HepG2 (cell line): ENCODE results near the gene SUPT20HL2. TPM values are rescaled to one million over a fixed set of nuclear protein-coding genes. Genes with fewer than 3 reads are reported as not detected.

Source experiments
- ATAC-seq: fragments of 200-7000 bp; cut with Tn5 transposase; 3 replicates; pipeline ENCODE4 v1.9.1; 2020; ENCODE audit warnings: mild to moderate bottlenecking, moderate library complexity
- BruUV-seq: library from RNA; stranded (reverse); fragments of 400-500 nt; replicated peaks from 2 replicates; lab custom pipeline; 2021; lab: Mats Ljungman, UMichigan
- CTCF ChIA-PET: fragments of 300-600 bp; formaldehyde crosslinking; extraction: SDS; loops from one replicate; lab custom pipeline; 2021; ENCODE audit warnings: low total read pairs, inconsistent platforms, low intra/inter-chr PET ratio; lab: Yijun Ruan, JAX
- POLR2A ChIA-PET: fragments of 350-600 bp; sonication (Branson Sonifier 250); formaldehyde crosslinking; loops from one replicate; lab custom pipeline; 2020; ENCODE audit warnings: antibody characterized with exemption, inconsistent platforms; lab: Yijun Ruan, JAX
- DNase-seq: peaks from one replicate; pipeline ENCODE4 v3.0.0-alpha.2; 2015; ENCODE audit warnings: low spot score
- FAIRE-seq: peaks from 3 replicates; lab custom pipeline; 2011; peaks lifted over from hg19 to GRCh38; lab: Jason Lieb, UNC
- H2AFZ ChIP-seq: one replicate; pipeline ENCODE4 v1.6.1; 2011; ENCODE audit warnings: low read length, inconsistent platforms
- H3K27ac ChIP-seq: fragments of 300-600 bp; 3 replicates; pipeline ENCODE4 v1.8.0; 2011; ENCODE audit warnings: mixed run types, mild to moderate bottlenecking, mixed read lengths, low read length, inconsistent platforms; ENCODE audit not compliant: insufficient read depth; ENCODE audit errors: extremely low read length
- H3K27me3 ChIP-seq, 2 experiments: fragments of 200-600 bp in 1 of 2; 2 replicates in 1 of 2; 3 replicates in 1 of 2; pipeline versions ENCODE4 v1.6.0 to v1.8.0; 2011; ENCODE audit warnings: low read length in 2 of 2, mild to moderate bottlenecking in 2 of 2, moderate library complexity in 2 of 2, inconsistent platforms in 1 of 2; ENCODE audit not compliant: insufficient read depth in 2 of 2, control insufficient read depth in 1 of 2
- H3K36me3 ChIP-seq, 2 experiments: fragments of 200-600 bp in 1 of 2; replicated peaks in 1 of 2; 2 replicates in 1 of 2; 3 replicates in 1 of 2; pipeline versions ENCODE4 v1.5.1 to v1.8.0; 2011; ENCODE audit warnings: low read length in 2 of 2, inconsistent platforms in 1 of 2; ENCODE audit not compliant: insufficient read depth in 2 of 2, control insufficient read depth in 1 of 2
- H3K4me1 ChIP-seq: 2 replicates; pipeline ENCODE4 v1.5.1; 2012; ENCODE audit warnings: low read length, inconsistent platforms; ENCODE audit not compliant: insufficient read depth
- H3K4me2 ChIP-seq: 2 replicates; pipeline ENCODE4 v1.6.0; 2011; ENCODE audit warnings: low read depth, low read length, inconsistent platforms
- H3K4me3 ChIP-seq, 3 experiments: fragments of 200-600 bp in 1 of 3; sonication (generic), shearing (Covaris generic) in 1 of 3; replicated peaks in 1 of 3; 2 replicates each; pipeline ENCODE4 v1.5.1; 2011 to 2016; ENCODE audit warnings: low read length in 3 of 3, inconsistent platforms in 2 of 3, low read depth in 2 of 3, mild to moderate bottlenecking in 2 of 3, control low read depth in 1 of 3, mixed read lengths in 1 of 3; ENCODE audit not compliant: insufficient read depth in 1 of 3
- H3K79me2 ChIP-seq: one replicate; pipeline ENCODE4 v1.6.1; 2011; ENCODE audit warnings: low read length, inconsistent platforms; ENCODE audit not compliant: insufficient read depth
- H3K9ac ChIP-seq: 2 replicates; pipeline ENCODE4 v1.6.0; 2011; ENCODE audit warnings: mild to moderate bottlenecking, low read depth, low read length, inconsistent platforms; ENCODE audit not compliant: insufficient read depth
- H3K9me3 ChIP-seq: 2 replicates; pipeline ENCODE4 v1.5.1; 2012; ENCODE audit warnings: mild to moderate bottlenecking, low read length
- H4K20me1 ChIP-seq: 2 replicates; pipeline ENCODE4 v1.6.0; 2011; ENCODE audit warnings: inconsistent platforms, mild to moderate bottlenecking, low read length, moderate library complexity; ENCODE audit not compliant: insufficient read depth
- EHMT2 ChIP-seq: fragments of 200-600 bp; sonication (generic); IDR thresholded peaks from 2 replicates; pipeline ENCODE4 v1.7.0; 2017; ENCODE audit warnings: antibody characterized with exemption, low read depth, low read length, borderline replicate concordance
- FOSL2 ChIP-seq: sonication (generic); formaldehyde crosslinking; IDR thresholded peaks from 2 replicates; pipeline ENCODE4 v1.4.0; 2020; ENCODE audit warnings: missing genetic modification reagents
- JUN ChIP-seq: sonication (generic); formaldehyde crosslinking; IDR thresholded peaks from 2 replicates; pipeline ENCODE4 v1.4.0; 2020; ENCODE audit warnings: mild to moderate bottlenecking, missing genetic modification reagents
- KDM3A ChIP-seq: IDR thresholded peaks from 2 replicates; pipeline ENCODE4 v1.6.1; 2018; ENCODE audit warnings: low read depth, missing compliant biosample characterization
- MEIS2 ChIP-seq: sonication (generic); formaldehyde crosslinking; IDR thresholded peaks from 2 replicates; pipeline ENCODE4 v1.9.0; 2021; ENCODE audit warnings: mild to moderate bottlenecking, missing genetic modification reagents
- PCBP1 ChIP-seq: fragments of 200-400 bp; formaldehyde crosslinking; IDR thresholded peaks from 2 replicates; pipeline ENCODE4 v1.6.1; 2017; ENCODE audit warnings: mild to moderate bottlenecking, low read depth, low read length, borderline replicate concordance
- STAG1 ChIP-seq: sonication (generic); formaldehyde crosslinking; IDR thresholded peaks from 2 replicates; pipeline ENCODE4 v1.4.0; 2020; ENCODE audit warnings: missing genetic modification reagents
- ZNF124 ChIP-seq: sonication (generic); formaldehyde crosslinking; IDR thresholded peaks from 2 replicates; pipeline ENCODE4 v1.4.0; 2020; ENCODE audit warnings: missing genetic modification reagents
- WGBS: methylation state at CpG from one replicate; pipeline ENCODE4 v1.1.6; 2017; ENCODE audit warnings: low lambda C conversion rate; 5-methylcytosine and 5-hydroxymethylcytosine counted together
- in situ Hi-C: cut with HindIII; loops from 2 replicates; pipeline ENCODE4 v1.10.0; 2017; ENCODE audit warnings: low pct_unique_long_range_greater_than_20kb; ENCODE audit not compliant: extremely low pct_ligation_motif_present
- intact Hi-C: fragments of 100-400 bp; cut with micrococcal nuclease; formaldehyde crosslinking; loops from one replicate; pipeline ENCODE4 v1.10.0; 2022; ENCODE audit not compliant: unreplicated experiment
- polyA plus RNA-seq, 8 experiments: library from polyadenylated mRNA; depleted of rRNA in 3 of 8; stranded (reverse) in 7 of 8; unstranded in 1 of 8; fragments of >200 nt; fragmentation: Illumina TruSeq in 4 of 8; extraction: Trizol in 4 of 8; gene quantifications; 2 replicates each; pipeline versions ENCODE4 v1.2.1 to v1.2.3, GENCODE V29; 2011 to 2016; ENCODE audit warnings: low read depth in 4 of 8, missing spikeins in 1 of 8, mixed read lengths in 1 of 8; ENCODE audit not compliant: insufficient read depth in 1 of 8
- total RNA-seq, 5 experiments: library from RNA; depleted of rRNA; stranded (reverse); fragments of >200 nt; fragmentation: Illumina TruSeq; extraction: Trizol; gene quantifications; 2 replicates each; pipeline ENCODE4 v1.2.3, GENCODE V29; 2016; ENCODE audit warnings: low read depth in 1 of 5
- TF ChIP-seq, protein P1 (sequence below), 2 experiments: fragments of 450-650 bp in 1 of 2; sonication (generic) in 1 of 2; formaldehyde crosslinking; IDR thresholded peaks; 2 replicates each; pipeline versions ENCODE4 v1.5.0 to v1.8.0; 2020 to 2022; ENCODE audit warnings: mild to moderate bottlenecking in 1 of 2, missing genetic modification reagents in 1 of 2

SUPT20HL2 gene
- total and polyA plus RNA-seq, 2 of the 13 experiments (the other 11 are each of a cell fraction or from before 2014, with no cell fraction given) = not detected

DNA sequence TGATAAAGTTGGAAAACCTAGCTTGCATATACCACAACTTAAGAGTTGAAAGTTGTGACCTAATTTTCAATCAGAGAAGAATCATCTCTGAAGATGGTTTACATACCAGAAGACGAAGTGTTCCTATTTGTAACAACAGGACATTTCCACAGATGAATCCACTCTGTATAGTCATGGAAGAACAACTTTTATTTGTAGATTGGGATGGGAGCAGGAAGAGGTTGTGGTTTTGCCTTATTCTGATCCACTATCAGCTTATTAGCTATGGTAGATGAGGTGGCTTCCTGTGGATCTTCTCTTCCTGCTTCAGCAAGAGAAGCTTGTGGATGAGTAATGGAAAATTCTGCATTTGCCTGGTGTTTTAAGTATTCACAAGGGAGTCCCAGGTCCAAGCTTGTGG lies 27.9 kb upstream of the SUPT20HL2 start:
- ATAC-seq (no peak), FAIRE-seq (no peak), DNase-seq (no peak)
- no TSS peak for BruUV-seq
- H2AFZ ChIP-seq = no peak overlapping the region
- H3K4me1 ChIP-seq = no peaks in the 10 kb centered on the region
- no peaks in the 10 kb centered on the region; a peak in 1 of 5 replicates for H3K27me3 ChIP-seq
- no peaks in the 10 kb centered on the region for H3K9me3 ChIP-seq
- intact Hi-C loops (no loop called here), in situ Hi-C loops (no loop called here)
- no peaks in the 10 kb centered on the region for H3K36me3 ChIP-seq
- H3K27ac ChIP-seq = no peak overlapping the region
- TF ChIP-seq, protein P1, sequence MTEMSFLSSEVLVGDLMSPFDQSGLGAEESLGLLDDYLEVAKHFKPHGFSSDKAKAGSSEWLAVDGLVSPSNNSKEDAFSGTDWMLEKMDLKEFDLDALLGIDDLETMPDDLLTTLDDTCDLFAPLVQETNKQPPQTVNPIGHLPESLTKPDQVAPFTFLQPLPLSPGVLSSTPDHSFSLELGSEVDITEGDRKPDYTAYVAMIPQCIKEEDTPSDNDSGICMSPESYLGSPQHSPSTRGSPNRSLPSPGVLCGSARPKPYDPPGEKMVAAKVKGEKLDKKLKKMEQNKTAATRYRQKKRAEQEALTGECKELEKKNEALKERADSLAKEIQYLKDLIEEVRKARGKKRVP (CRISPR knock-in tag; IDR thresholded peaks at IDR 0.05) = no peak
- ChIA-PET CTCF (no interaction called here), POLR2A (no interaction called here)
- no peak overlapping the region for H3K4me2 ChIP-seq
- 0% methylated on average over 1 of the region's 1 CpG for WGBS
- H4K20me1 ChIP-seq = no peaks in the 10 kb centered on the region
- no peaks in the 10 kb centered on the region for H3K79me2 ChIP-seq
- no peak overlapping the region for H3K4me3 ChIP-seq
- no peak overlapping the region for H3K9ac ChIP-seq

DNA sequence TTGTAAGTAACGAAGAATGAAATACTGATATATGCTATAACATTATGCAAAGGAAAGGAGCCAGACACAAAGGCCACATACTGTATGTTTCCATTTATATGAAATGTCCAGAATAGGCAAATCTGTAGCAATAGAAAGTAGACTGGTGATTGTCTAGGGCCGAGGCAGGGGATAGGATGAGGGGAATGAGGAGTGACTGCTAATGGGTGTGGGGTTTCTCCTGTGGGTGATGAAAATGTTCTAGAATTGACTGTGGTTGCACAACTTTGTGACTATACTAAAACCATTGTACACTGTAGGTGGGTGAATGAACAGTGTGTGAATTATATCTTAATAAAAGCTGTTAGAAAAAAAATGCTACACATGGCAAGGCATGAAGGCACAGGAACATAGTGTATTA lies 26.6 kb upstream of the SUPT20HL2 start:
- no peak overlapping the region for H3K27ac ChIP-seq
- 0% methylated on average over 2 of the region's 2 CpGs for WGBS
- H3K79me2 ChIP-seq = no peaks in the 10 kb centered on the region
- ChIA-PET CTCF (no interaction called here), POLR2A (no interaction called here)
- H3K4me1 ChIP-seq = no peaks in the 10 kb centered on the region
- no TSS peak for BruUV-seq
- in situ Hi-C loops = no loop called here
- H3K27me3 ChIP-seq = no peaks in the 10 kb centered on the region; a peak in 1 of 5 replicates
- TF ChIP-seq PCBP1 (no peak), JUN (CRISPR knock-in tag) (no peak), EHMT2 (no peak), STAG1 (CRISPR knock-in tag) (no peak), MEIS2 (CRISPR knock-in tag) (no peak), KDM3A (no peak), ZNF124 (CRISPR knock-in tag) (no peak), FOSL2 (no peak)
- DNase-seq (no peak), FAIRE-seq (no peak), ATAC-seq (no peak)
- no peak overlapping the region for H3K4me3 ChIP-seq
- intact Hi-C loops = no loop called here
- H3K9ac ChIP-seq = no peak overlapping the region
- no peak overlapping the region for H3K4me2 ChIP-seq
- no peaks in the 10 kb centered on the region for H3K36me3 ChIP-seq
- H3K9me3 ChIP-seq = no peaks in the 10 kb centered on the region
- no peaks in the 10 kb centered on the region for H4K20me1 ChIP-seq
- H2AFZ ChIP-seq = no peak overlapping the region
